ENCODE measurements around the gene LEF1.

Gene LEF1

GRCh38 chr4:108201774-108202173, 33.0 kb upstream of the LEF1 start:
- Histone ChIP-seq H3K27me3 (ENCODE audit: control insufficient read depth in 1 of 2, insufficient read depth in 2 of 2, low read length in 2 of 2) (no peaks in the 10 kb centered on the region), H3K4me3 (ENCODE audit: low read depth in 1 of 2, low read length in 2 of 2) (no peak overlapping the region), H3K27ac (ENCODE audit: low read depth, low read length) (no peak overlapping the region), H3K4me1 (ENCODE audit: control insufficient read depth in 1 of 2, insufficient read depth in 2 of 2, low read length in 2 of 2) (no peaks in the 10 kb centered on the region), H3K9me3 (ENCODE audit: control insufficient read depth in 1 of 2, low read length in 2 of 2) (no peaks in the 10 kb centered on the region), H3K9ac (ENCODE audit: low read depth in 1 of 2, low read length in 2 of 2) (no peak overlapping the region), H3K36me3 (ENCODE audit: control insufficient read depth in 1 of 2, insufficient read depth in 2 of 2, low read length in 2 of 2) (no peaks in the 10 kb centered on the region)

- Histone ChIP-seq H3K4me1 (ENCODE audit: control insufficient read depth in 1 of 2, insufficient read depth in 2 of 2, low read length in 2 of 2) (no peaks in the 10 kb centered on the region), H3K4me3 (ENCODE audit: low read depth in 1 of 2, low read length in 2 of 2) (no peak overlapping the region), H3K9me3 (ENCODE audit: control insufficient read depth in 1 of 2, low read length in 2 of 2) (no peaks in the 10 kb centered on the region), H3K9ac (ENCODE audit: low read depth in 1 of 2, low read length in 2 of 2) (no peak overlapping the region), H3K36me3 (ENCODE audit: control insufficient read depth in 1 of 2, insufficient read depth in 2 of 2, low read length in 2 of 2) (no peaks in the 10 kb centered on the region), H3K27me3 (ENCODE audit: control insufficient read depth in 1 of 2, insufficient read depth in 2 of 2, low read length in 2 of 2) (no peaks in the 10 kb centered on the region), H3K27ac (ENCODE audit: low read depth, low read length) (no peak overlapping the region)
These were observed 31.1 kb upstream of the LEF1 start for GRCh38 chr4:108199881-108200280.

GRCh38 chr4:108193886-108194672, 25.3 kb upstream of the LEF1 start:
- no peak overlapping the region for H3K4me3 ChIP-seq (ENCODE audit: low read depth in 1 of 2, low read length in 2 of 2)
- no peak overlapping the region for H3K9ac ChIP-seq (ENCODE audit: low read depth in 1 of 2, low read length in 2 of 2)
- no peaks in the 10 kb centered on the region for H3K4me1 ChIP-seq (ENCODE audit: control insufficient read depth in 1 of 2, insufficient read depth in 2 of 2, low read length in 2 of 2)
- H3K36me3 ChIP-seq (ENCODE audit: control insufficient read depth in 1 of 2, insufficient read depth in 2 of 2, low read length in 2 of 2) = no peaks in the 10 kb centered on the region
- no peak overlapping the region for H3K27ac ChIP-seq (ENCODE audit: low read depth, low read length)
- no peaks in the 10 kb centered on the region for H3K9me3 ChIP-seq (ENCODE audit: control insufficient read depth in 1 of 2, low read length in 2 of 2)
- H3K27me3 ChIP-seq (ENCODE audit: control insufficient read depth in 1 of 2, insufficient read depth in 2 of 2, low read length in 2 of 2) = no peaks in the 10 kb centered on the region

DNA sequence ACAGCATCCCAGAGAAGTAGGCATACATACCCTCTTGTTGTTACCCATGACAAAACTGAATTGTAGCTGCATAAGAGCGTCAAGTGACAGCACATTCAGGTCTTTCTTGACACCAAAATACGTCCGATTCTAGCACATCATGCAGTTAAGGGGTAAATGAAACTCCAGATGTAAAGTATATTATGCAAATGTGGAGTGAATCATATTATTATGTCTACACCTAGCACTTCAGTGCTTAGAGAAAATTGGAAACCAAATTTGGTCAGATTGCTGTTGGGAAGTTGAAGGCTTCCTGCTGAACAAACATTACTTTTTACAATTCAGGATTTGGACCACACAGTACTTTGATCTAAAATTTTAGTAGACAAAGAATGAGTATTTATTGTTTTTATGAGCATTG, 24.2 kb upstream of the LEF1 start:
- Histone ChIP-seq H3K27ac (ENCODE audit: low read depth, low read length) (no peak overlapping the region), H3K27me3 (ENCODE audit: control insufficient read depth in 1 of 2, insufficient read depth in 2 of 2, low read length in 2 of 2) (no peaks in the 10 kb centered on the region), H3K9ac (ENCODE audit: low read depth in 1 of 2, low read length in 2 of 2) (no peak overlapping the region), H3K4me3 (ENCODE audit: low read depth in 1 of 2, low read length in 2 of 2) (no peak overlapping the region), H3K36me3 (ENCODE audit: control insufficient read depth in 1 of 2, insufficient read depth in 2 of 2, low read length in 2 of 2) (no peaks in the 10 kb centered on the region), H3K9me3 (ENCODE audit: control insufficient read depth in 1 of 2, low read length in 2 of 2) (no peaks in the 10 kb centered on the region), H3K4me1 (ENCODE audit: control insufficient read depth in 1 of 2, insufficient read depth in 2 of 2, low read length in 2 of 2) (no peaks in the 10 kb centered on the region)

DNA sequence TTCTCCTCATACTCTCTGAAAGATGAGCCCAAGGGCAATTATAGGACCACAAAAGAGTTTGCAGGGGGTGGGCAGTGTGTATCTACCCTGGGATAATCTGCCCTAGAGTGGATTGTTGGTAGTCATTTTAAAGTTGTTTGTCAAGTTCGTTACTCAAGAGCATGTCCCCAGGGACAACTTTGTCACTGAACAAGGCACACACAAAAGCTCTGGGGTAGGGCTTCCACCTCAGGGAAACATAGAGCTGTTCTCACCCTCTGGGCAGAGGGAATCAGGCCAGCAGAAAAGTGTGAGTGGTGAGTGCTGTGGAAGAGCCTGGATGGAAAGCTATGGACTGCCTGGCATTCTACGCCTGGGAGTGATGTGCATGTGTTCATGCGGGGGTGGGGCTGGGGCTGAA, 23.3 kb upstream of the LEF1 start:
- Histone ChIP-seq H3K9me3 (ENCODE audit: control insufficient read depth in 1 of 2, low read length in 2 of 2) (no peaks in the 10 kb centered on the region), H3K36me3 (ENCODE audit: control insufficient read depth in 1 of 2, insufficient read depth in 2 of 2, low read length in 2 of 2) (no peaks in the 10 kb centered on the region), H3K27me3 (ENCODE audit: control insufficient read depth in 1 of 2, insufficient read depth in 2 of 2, low read length in 2 of 2) (no peaks in the 10 kb centered on the region), H3K4me1 (ENCODE audit: control insufficient read depth in 1 of 2, insufficient read depth in 2 of 2, low read length in 2 of 2) (no peaks in the 10 kb centered on the region), H3K4me3 (ENCODE audit: low read depth in 1 of 2, low read length in 2 of 2) (no peak overlapping the region), H3K9ac (ENCODE audit: low read depth in 1 of 2, low read length in 2 of 2) (no peak overlapping the region), H3K27ac (ENCODE audit: low read depth, low read length) (no peak overlapping the region)

DNA sequence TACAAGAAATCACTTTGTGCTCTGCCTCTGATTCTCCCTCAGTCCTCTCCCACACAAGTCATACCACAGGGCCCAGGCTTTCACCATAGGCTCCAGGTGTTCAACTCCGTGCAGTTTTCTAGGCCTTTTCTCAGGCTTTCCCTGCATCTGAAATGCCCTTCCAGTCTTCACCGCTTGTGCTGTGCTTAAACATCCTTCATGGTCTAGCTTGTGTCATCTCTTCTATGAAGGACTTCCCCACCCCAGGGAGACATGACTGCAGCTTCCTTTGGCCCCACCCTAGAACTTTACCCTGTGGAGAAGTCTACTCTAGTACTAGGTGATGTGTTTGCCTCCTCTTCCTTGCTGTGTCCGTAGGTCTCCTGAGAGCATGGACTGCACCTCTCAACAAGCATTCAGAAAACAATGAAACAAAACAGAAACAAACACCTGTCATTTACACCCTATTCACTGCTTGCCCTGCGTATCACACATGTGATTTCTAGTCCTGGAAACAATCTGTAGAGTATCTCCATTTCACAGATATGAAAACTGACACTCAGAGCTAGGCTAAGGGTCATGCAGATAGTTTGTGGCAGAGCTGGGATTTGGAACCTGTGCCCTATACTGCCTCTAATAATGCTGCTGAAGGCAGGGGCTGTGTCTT, 22.7 kb upstream of the LEF1 start:
- Histone ChIP-seq H3K9me3 (ENCODE audit: control insufficient read depth in 1 of 2, low read length in 2 of 2) (no peaks in the 10 kb centered on the region), H3K9ac (ENCODE audit: low read depth in 1 of 2, low read length in 2 of 2) (no peak overlapping the region), H3K36me3 (ENCODE audit: control insufficient read depth in 1 of 2, insufficient read depth in 2 of 2, low read length in 2 of 2) (no peaks in the 10 kb centered on the region), H3K27ac (ENCODE audit: low read depth, low read length) (no peak overlapping the region), H3K27me3 (ENCODE audit: control insufficient read depth in 1 of 2, insufficient read depth in 2 of 2, low read length in 2 of 2) (no peaks in the 10 kb centered on the region), H3K4me1 (ENCODE audit: control insufficient read depth in 1 of 2, insufficient read depth in 2 of 2, low read length in 2 of 2) (no peaks in the 10 kb centered on the region), H3K4me3 (ENCODE audit: low read depth in 1 of 2, low read length in 2 of 2) (no peak overlapping the region)

GRCh38 chr4:108188770-108189169, 20.0 kb upstream of the LEF1 start:
- Histone ChIP-seq H3K9me3 (ENCODE audit: control insufficient read depth in 1 of 2, low read length in 2 of 2) (no peaks in the 10 kb centered on the region), H3K4me1 (ENCODE audit: control insufficient read depth in 1 of 2, insufficient read depth in 2 of 2, low read length in 2 of 2) (no peaks in the 10 kb centered on the region), H3K9ac (ENCODE audit: low read depth in 1 of 2, low read length in 2 of 2) (no peak overlapping the region), H3K4me3 (ENCODE audit: low read depth in 1 of 2, low read length in 2 of 2) (no peak overlapping the region), H3K27ac (ENCODE audit: low read depth, low read length) (no peak overlapping the region), H3K27me3 (ENCODE audit: control insufficient read depth in 1 of 2, insufficient read depth in 2 of 2, low read length in 2 of 2) (no peaks in the 10 kb centered on the region), H3K36me3 (ENCODE audit: control insufficient read depth in 1 of 2, insufficient read depth in 2 of 2, low read length in 2 of 2) (no peaks in the 10 kb centered on the region)

DNA sequence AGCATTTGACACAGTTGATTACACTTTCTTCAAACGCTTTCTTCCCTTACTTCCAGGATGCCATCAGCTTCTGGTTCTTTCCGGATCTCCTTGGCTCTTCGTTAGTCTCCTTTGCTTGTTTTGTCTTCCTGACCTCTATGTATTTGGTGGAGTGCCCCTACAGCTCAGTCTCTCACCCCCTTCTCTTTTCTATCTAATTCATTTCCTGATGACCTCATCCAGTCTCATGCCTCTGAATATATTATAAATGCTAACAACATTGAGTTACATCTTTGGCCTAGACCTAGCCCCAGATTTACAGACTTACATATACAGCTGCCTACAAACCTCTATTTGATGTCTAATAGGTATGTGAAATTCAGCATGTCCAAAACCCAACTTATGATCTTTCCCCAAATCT, 16.5 kb upstream of the LEF1 start:
- Histone ChIP-seq H3K27ac (ENCODE audit: low read depth, low read length) (no peak overlapping the region), H3K36me3 (ENCODE audit: control insufficient read depth in 1 of 2, insufficient read depth in 2 of 2, low read length in 2 of 2) (no peaks in the 10 kb centered on the region), H3K27me3 (ENCODE audit: control insufficient read depth in 1 of 2, insufficient read depth in 2 of 2, low read length in 2 of 2) (peaks cover 0 to 3% of the 10 kb centered on the region in 2 donors), H3K9ac (ENCODE audit: low read depth in 1 of 2, low read length in 2 of 2) (no peak overlapping the region), H3K9me3 (ENCODE audit: control insufficient read depth in 1 of 2, low read length in 2 of 2) (no peaks in the 10 kb centered on the region), H3K4me1 (ENCODE audit: control insufficient read depth in 1 of 2, insufficient read depth in 2 of 2, low read length in 2 of 2) (peaks cover 0 to 4% of the 10 kb centered on the region in 2 donors), H3K4me3 (ENCODE audit: low read depth in 1 of 2, low read length in 2 of 2) (no peak overlapping the region)

GRCh38 chr4:108184453-108185049, 15.8 kb upstream of the LEF1 start:
- Histone ChIP-seq H3K9ac (ENCODE audit: low read depth in 1 of 2, low read length in 2 of 2) (no peak overlapping the region), H3K27ac (ENCODE audit: low read depth, low read length) (no peak overlapping the region), H3K27me3 (ENCODE audit: control insufficient read depth in 1 of 2, insufficient read depth in 2 of 2, low read length in 2 of 2) (peaks cover 0 to 3% of the 10 kb centered on the region in 2 donors), H3K36me3 (ENCODE audit: control insufficient read depth in 1 of 2, insufficient read depth in 2 of 2, low read length in 2 of 2) (no peaks in the 10 kb centered on the region), H3K4me3 (ENCODE audit: low read depth in 1 of 2, low read length in 2 of 2) (no peak overlapping the region), H3K9me3 (ENCODE audit: control insufficient read depth in 1 of 2, low read length in 2 of 2) (no peaks in the 10 kb centered on the region), H3K4me1 (ENCODE audit: control insufficient read depth in 1 of 2, insufficient read depth in 2 of 2, low read length in 2 of 2) (peaks cover 0 to 4% of the 10 kb centered on the region in 2 donors)

DNA sequence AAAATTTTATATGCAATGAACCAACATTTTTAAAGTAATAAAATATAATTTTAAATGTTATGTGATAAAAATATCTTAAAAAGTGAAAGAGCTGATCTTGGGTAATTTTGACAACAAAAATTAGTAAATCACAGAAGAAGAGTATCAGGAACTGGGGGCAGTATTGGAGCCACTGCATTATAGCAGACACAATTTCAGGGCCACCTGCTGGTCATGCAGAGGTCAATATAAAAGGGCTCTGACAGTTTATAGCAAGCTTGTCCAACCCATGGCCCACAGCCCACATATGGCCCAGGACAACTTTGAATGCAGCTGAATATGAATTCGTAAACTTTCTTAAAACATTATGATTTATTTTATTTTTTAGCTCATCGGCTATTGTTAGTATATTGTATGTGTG, 13.0 kb upstream of the LEF1 start:
- Histone ChIP-seq H3K9me3 (ENCODE audit: control insufficient read depth in 1 of 2, low read length in 2 of 2) (no peaks in the 10 kb centered on the region), H3K27ac (ENCODE audit: low read depth, low read length) (no peak overlapping the region), H3K9ac (ENCODE audit: low read depth in 1 of 2, low read length in 2 of 2) (no peak overlapping the region), H3K4me1 (ENCODE audit: control insufficient read depth in 1 of 2, insufficient read depth in 2 of 2, low read length in 2 of 2) (peaks cover 0 to 4% of the 10 kb centered on the region in 2 donors), H3K36me3 (ENCODE audit: control insufficient read depth in 1 of 2, insufficient read depth in 2 of 2, low read length in 2 of 2) (no peaks in the 10 kb centered on the region), H3K27me3 (ENCODE audit: control insufficient read depth in 1 of 2, insufficient read depth in 2 of 2, low read length in 2 of 2) (peaks cover 0 to 8% of the 10 kb centered on the region in 2 donors), H3K4me3 (ENCODE audit: low read depth in 1 of 2, low read length in 2 of 2) (no peak overlapping the region)

Measured in duodenal mucosa (tissue), 2 donors.